Measurements from ENCODE around the gene ZNF732.
"Not testable (repeated sequence)": the region's sequence is repeated elsewhere in the genome, so short reads cannot be mapped to it uniquely, and the experiment has no call there.

ZNF732 gene

DNA sequence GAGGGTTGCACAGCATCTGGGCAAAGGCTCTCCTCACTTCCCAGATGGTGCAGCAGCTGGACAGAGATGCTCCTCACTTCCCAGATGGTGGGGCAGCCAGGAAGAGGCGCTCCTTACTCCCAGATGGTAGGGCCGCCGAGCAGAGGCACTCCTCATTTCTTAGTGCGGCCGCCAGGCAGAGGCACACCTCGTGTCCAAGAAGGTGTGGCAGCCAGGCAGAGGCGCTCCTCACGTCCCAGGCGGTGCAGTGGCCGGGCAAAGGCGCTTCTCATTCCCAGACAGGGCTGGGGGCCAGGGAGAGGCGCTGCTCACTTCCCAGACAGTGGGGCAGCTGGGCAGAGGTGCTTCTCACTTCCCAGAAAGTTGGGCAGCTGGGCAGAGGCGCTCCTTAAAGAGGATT lies 48.8 kb downstream of the ZNF732 start:
- FAIRE-seq: no peak
- DNase-seq (ENCODE audit: extremely low spot score, insufficient read length, low read depth): no peak

DNA sequence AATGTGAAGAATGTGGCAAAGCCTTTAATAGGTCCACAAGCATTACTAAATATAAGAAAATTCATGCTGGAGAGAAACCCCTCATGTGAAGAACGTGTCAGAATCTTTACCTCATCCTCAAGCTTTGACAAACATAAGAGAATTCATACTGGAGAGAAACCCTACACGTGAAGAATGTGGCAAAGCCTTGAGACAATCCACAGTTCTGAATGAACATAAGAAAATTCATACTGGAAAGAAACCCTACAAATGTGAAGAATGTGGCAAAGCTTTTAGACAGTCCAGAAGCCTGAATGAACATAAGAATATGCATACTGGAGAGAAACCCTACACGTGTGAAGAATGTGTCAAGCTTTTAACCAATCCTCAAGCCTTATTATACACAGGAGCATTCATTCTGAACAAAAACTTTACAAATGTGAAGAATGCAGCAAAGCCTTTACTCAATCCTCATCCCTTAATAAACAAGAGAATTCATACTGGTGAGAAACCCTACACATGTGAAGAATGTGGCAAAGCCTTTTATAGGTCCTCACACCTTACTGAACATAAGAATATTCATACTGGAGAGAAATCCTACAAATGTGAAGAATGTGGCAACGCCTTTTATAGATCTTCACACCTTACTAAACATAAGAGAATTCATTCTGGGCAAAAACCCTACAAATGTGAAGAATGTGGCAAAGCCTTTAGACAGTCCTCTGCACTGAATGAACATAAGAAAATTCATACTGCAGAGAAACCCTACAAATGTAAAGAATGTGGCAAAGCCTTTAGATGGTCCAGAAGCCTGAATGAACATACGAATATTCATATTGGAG lies 51.1 kb downstream of the ZNF732 start:
- DNase-seq (ENCODE audit: extremely low spot score, insufficient read length, low read depth) (no peak), FAIRE-seq (no peak)

DNA sequence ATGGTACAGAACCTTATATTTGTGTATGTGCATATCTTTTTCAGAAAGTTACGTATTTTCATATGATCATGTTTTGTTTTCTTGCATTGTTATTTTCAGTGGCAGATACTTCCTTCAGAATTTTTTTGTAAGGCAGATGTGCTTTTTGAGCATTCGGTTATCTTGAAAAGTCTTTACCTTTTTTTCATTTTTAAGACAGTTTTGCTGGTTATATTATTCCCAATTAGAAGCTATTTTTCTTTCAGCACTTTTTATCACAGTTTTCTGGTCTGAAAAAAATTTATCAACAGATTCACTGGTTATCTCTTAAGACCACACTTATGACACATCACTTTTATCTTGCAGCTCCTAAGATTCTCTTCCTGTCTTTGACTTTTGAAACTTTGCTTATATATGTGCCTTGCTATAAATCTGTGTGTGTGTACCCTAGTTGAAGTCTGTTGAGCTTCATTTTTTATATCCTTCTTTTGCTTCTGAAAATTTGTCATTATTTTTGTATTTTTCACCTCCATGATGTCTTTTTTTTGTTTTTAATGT lies 53.1 kb downstream of the ZNF732 start:
- DNase-seq (ENCODE audit: extremely low spot score, insufficient read length, low read depth) (no peak), FAIRE-seq (no peak)

DNA sequence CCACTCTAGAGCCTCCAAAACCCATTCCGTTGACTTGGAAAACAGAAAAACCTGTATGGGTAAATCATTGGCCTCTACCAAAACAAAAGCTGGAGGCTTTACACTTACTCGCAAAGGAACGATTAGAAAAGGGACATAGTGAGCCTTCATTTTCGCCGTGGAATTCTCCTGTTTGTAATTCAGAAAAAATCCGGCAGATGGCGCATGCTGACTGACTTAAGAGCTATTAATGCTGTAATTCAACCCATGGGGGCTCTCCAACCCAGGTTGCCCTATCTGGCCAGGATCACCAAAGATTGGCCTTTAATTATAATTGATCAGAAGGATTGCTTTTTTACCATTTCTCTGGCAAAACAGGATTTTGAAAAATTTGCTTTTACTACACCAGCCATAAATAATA lies 60.8 kb downstream of the ZNF732 start:
- no peak for DNase-seq (ENCODE audit: extremely low spot score, insufficient read length, low read depth)
- FAIRE-seq: no peak

DNA sequence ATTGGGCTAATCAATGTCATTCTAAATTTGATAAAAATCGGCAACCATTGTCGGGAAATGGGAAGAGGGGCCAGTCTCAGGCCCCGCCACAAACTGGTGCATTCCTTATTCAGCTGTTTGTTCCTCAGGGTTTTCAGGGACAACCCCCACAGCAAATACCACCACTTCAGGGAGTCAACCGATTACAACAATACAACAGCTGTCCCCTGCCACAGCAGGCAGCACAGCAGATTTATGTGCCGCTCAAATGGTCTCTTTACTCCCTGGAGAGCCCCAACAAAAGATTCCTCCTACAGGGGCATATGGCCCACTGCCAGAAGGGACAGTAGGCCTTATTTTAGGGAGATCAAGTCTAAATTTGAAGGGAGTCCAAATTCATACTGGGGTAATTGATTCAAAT lies 61.8 kb downstream of the ZNF732 start:
- DNase-seq (ENCODE audit: extremely low spot score, insufficient read length, low read depth) (no peak), FAIRE-seq (no peak)

DNA sequence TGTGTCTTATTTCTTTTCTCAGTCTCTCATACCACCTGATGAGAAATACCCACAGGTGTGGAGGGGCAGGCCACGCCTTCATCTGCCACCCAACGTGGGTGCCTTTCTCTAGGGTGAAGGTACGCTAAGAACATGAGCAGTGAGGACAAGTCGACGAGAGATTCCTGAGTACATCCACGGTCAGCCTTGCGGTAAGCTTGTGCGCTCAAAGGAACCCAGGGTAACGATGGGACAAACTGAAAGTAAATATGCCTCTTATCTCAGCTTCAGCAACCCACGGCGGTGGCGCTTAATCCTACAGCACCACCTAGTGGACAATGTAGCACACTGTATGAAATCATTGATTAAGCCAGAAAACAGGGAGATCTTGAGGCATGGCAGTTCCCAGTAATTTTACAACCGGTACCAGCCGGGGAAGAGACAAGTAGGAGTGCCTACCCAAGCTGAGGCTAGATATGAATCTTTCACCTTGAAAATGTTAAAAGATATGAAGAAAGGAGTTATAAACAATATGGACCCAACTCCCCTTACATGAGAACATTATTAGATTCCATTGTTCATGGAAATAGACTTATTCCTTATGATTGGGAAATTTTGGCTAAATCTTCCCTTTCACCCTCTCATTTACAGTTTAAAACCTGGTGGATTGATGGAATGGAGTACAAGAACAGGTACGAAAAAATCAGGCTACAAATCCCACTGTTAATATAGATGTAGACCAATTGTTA lies 63.0 kb downstream of the ZNF732 start:
- no peak for DNase-seq (ENCODE audit: extremely low spot score, insufficient read length, low read depth)
- peak; percentile 61 for FAIRE-seq

DNA sequence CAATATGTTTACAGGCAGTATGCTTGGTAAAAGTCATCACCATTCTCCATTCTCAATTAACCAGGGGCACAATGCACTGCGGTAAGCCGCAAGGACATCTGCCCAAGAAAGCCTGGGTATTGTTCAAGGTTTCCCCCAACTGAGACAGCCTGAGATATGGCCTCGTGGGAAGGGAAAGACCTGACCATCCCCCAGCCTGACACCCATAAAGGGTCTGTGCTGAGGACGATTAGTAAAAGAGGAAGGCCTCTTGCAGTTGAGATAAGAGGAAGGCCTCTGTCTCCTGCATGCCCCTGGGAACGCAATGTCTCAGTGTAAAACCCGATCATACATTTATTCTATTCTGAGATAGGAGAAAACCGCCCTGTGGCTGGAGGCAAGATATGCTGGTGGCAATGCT lies 63.9 kb downstream of the ZNF732 start:
- not testable (repeated sequence) for DNase-seq (ENCODE audit: extremely low spot score, insufficient read length, low read depth); FAIRE-seq

DNA sequence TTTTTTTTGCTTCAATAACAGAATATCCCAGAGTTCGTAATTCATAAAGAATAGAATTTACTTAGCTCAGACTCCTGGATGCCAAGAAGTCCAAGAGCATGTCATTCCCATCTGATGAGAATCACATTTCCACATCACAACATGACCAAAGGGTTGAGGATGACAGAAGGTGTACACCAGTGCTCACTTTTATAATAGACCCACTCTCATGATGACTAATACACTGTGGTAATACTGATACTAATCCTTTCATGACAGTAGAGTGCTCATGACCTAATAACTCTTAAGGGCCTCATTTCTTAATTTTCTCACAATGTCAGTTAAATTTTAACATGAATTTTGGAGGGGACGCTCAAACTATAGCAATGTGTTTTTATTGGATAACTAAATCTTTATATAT lies 69.2 kb downstream of the ZNF732 start:
- no peak for DNase-seq (ENCODE audit: extremely low spot score, insufficient read length, low read depth)

DNA sequence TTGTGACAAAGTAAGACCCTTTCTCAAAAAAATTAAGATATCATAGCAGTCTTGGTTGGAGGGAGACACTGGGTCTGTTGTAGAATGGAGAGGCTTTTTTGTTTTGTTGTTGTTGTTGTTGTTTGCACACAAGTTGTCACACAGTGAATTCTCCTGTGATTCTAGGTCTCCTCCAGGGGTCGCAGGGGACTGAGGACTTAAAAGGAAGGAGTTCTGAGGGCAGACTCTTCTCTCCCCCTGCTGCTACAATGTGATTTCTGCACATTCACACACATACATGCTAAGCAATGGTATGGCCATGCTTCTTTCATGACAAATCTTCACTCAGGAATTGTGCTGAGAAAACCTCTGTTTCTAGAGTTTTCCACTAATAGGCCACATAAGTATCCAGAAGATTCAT lies 71.1 kb downstream of the ZNF732 start:
- no peak for DNase-seq (ENCODE audit: extremely low spot score, insufficient read length, low read depth)
- no peak for FAIRE-seq

More for the DNA sequence above, 69.2 kb downstream of the ZNF732 start:
- FAIRE-seq: no peak

DNA sequence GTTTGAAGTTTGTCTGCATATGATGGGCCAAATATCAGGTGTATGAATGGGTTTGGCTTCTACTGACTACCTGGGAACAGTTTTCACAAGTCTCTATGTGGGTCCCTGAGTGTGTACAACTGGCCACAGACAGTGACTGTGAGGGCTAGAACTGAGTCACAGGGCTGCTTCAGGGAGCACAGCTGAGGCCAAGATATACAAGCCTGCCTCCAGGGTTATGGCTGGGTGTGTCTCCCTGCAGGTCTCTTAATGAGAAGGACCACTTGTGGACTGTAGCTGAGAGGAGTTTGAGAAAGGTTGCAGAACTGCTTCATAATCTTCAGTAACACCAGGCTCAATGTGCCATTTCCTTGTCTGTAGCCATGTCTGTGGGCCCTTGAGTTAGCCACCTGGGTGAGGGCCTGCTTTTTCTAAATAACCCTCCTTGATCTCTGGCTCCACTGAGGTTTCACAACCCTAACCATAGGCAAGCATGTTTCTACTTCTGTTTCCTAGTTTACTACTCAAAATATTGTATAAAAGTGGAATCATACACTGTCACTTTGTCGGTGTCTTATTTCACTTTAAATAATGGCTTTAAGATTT lies 81.3 kb downstream of the ZNF732 start:
- FAIRE-seq (no peak), DNase-seq (ENCODE audit: extremely low spot score, insufficient read length, low read depth) (no peak)

All from GM18507 (cell line).